ENCODE measurements around the gene TTN.

DNA sequence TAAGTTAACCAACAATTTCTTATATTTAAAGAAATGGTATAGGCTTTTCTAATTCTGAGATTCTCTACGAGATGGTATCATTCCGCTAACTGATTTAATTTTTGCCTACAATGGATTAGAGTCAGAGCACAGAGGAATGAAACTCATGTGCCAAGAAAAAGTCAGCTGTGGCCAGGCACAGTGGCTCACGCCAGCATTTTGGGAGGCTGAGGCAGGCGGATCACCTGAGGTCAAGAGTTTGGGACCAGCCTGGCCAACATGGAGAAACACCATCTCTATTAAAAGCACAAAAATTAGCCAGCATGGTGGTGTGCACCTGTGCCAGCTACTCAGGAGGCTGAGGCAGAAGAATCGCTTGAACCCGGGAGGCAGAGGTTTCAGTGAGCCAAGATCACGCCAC is 17.0 kb upstream of the TTN start:
- TF ChIP-seq POLR2A (IDR thresholded peaks at IDR 0.05) (no peak), POLR2AphosphoS5 (IDR thresholded peaks at IDR 0.05; ENCODE audit: insufficient read depth in 1 of 2, low read depth in 1 of 2) (no peak)
- TF ChIP-seq, protein P1, sequence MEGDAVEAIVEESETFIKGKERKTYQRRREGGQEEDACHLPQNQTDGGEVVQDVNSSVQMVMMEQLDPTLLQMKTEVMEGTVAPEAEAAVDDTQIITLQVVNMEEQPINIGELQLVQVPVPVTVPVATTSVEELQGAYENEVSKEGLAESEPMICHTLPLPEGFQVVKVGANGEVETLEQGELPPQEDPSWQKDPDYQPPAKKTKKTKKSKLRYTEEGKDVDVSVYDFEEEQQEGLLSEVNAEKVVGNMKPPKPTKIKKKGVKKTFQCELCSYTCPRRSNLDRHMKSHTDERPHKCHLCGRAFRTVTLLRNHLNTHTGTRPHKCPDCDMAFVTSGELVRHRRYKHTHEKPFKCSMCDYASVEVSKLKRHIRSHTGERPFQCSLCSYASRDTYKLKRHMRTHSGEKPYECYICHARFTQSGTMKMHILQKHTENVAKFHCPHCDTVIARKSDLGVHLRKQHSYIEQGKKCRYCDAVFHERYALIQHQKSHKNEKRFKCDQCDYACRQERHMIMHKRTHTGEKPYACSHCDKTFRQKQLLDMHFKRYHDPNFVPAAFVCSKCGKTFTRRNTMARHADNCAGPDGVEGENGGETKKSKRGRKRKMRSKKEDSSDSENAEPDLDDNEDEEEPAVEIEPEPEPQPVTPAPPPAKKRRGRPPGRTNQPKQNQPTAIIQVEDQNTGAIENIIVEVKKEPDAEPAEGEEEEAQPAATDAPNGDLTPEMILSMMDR (IDR thresholded peaks at IDR 0.05): no peak

Data from vagina (tissue), 2 donors.